Measurements from ENCODE around the gene ZMYND10.
A peak's percentile ranks its signal among the peaks of the same experiment; 100 is the strongest.

ZMYND10 gene

DNA sequence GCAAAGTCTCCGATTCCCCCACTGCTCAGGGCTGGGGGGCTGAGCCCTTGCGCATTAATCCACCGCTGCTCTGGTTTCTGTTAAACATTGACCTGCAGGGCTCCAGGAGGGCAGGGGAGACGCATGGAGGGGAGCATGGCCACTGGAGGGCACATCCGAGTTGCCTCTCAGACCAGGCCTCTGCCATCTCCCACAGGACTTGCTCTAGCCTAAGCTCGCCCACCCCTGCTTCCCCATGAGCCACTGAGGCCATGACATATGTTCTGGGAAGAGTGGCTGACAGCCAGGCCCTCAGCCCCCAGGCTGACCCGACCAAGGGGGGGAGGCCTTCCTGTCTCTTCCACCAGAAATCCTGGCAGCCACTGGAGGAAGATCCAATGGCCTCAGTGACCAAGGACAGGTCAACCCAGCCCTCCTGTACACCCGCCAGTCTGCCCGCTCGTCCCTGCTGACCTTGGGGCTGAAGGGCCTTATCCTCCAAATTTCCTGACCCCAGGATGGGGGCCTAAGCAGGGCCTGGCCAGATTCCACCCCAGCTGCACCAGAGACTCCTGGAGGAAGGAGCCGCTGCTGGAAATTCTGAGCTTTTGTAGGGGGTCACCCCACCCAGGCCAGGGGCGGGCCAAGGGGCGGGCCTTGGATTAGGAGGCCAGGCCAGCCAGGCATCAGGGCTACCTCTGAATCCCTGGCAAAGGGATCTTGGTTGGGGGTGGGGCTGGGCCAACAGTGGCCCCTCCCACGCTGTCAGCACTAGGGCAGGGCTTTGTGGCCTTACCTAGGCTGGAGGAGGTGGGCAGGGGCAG, 42.3 kb downstream of the ZMYND10 start, which contains the start of gene HYAL1:
Gene HYAL1 (minus strand): TSS at position 562 of the 803 bp plus-strand sequence. CDS start 618 bp downstream, outside the sequence.
- no peak for DNase-seq (ENCODE audit: low read depth in 2 of 2)

DNA sequence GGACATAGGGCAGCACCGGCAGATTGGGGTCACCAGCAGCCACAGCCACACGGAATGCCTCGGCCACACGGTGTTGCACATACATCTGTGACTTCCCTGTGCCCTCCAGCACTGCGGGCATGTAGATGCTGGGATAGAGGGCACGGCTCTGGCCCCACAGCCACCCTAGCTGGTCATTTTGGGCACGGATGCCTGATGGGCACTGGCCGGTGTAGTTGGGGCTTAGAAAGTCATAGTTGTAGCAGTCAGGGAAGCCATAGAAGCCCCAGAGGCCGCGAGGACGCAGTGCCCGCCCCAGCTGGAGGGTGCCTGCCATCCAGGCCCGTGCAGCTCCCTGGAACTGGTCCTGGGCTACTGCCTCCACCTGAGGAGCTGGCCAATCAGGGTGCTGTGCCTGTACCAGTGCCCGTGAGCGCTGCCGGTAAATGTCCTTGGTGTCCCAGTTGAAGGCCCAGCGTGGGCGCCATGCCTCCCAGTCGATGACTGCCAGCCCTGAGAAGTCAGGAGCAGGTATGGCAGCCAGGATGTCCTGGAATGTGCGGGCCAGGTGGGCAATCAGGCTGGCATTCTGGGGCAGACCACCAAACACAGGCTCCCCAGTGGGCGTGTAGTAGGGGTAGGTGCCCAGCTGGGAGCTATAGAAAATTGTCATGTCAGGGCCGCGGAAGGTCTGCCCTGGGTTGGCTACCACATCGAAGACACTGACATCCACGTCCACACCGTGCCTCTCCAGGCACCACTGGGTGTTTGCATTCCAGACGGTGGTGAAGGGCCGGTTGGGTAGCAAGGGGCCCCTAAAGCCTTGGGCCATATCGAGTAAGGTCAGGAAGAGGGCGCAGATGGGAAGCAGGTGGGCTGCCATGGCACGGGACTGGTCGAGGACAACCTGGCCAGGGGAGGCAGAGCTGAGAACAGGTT, 43.2 kb downstream of the ZMYND10 start:
- no peak for DNase-seq (ENCODE audit: low read depth in 2 of 2)

DNA sequence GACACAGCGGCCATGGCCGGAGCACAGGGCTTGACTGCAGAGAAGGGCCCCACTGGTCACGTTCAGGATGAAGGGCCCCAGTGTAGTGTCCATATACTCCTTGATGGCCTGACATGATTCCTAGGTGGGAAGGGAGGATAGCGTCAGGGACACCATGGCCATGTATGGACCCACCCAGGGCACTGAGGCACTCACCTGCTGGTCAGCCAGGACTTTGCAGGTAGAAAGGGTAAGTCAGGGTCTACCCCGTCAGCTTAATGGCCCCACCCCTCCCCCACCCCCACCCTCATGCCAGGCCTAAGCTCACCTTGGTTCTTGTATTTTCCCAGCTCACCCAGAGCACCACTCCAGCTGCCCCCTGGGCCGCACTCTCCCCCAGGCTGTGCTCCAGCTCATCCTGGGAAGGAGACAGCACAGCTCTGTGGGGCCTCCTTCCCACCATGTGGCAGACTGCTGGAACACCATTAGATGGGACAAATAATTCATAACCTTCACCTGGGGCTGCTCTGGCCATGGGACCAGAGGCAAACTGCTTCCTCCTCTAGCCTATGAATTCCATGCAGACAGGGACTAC, 44.8 kb downstream of the ZMYND10 start:
- no peak for DNase-seq (ENCODE audit: low read depth in 2 of 2)

DNA sequence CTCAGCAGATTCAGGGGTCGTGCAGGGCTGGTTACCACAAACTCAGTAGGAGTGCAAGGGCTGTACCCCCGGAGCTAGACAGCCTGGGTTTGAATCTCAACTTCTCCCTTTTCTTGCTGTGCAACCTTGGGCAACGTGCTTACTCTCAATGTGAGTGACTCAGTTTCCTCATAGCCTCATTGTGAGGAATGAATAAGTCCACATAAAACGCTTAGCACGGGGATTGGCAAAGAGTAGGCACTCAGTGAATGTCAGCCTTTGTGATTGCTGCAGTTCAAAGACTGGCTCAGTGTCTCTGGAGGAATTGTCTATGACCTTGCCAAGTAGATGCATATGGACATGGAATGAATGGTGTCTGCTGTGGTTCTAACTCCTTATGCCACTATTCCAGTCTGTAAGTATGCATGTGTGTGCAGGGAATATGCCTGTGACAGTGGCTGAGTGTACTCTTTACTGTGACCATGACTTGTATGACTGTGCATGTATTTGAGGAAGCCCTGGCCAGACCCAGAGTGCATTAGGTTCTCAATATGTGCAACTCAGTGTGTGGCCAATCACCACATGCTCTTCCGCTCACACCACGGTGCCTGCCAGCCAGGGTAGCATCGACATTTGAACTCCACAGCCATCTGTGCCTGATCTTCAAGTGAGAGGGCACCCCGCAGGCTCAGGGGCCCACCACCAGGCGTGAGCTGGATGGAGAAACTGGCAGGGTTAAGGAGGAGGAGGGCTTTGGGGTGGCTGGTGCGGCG, 45.4 kb downstream of the ZMYND10 start:
- DNase-seq (ENCODE audit: low read depth in 2 of 2) = no peak

DNA sequence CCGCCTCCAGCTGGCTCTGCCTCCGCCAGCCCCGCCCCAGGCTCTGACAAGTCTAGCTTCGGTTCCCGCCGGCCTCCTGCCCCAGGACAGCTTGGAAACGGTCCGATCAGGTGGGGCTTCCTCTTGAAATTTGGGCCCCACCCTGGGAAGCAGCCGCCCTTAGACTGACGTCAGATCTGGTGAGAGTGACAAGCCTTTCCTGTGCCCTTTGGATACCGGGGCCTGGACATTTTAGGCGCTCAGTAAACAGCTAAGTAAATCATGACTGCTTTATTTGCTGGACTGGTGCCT, 45.9 kb downstream of the ZMYND10 start:
- no peak for DNase-seq (ENCODE audit: low read depth in 2 of 2)

DNA sequence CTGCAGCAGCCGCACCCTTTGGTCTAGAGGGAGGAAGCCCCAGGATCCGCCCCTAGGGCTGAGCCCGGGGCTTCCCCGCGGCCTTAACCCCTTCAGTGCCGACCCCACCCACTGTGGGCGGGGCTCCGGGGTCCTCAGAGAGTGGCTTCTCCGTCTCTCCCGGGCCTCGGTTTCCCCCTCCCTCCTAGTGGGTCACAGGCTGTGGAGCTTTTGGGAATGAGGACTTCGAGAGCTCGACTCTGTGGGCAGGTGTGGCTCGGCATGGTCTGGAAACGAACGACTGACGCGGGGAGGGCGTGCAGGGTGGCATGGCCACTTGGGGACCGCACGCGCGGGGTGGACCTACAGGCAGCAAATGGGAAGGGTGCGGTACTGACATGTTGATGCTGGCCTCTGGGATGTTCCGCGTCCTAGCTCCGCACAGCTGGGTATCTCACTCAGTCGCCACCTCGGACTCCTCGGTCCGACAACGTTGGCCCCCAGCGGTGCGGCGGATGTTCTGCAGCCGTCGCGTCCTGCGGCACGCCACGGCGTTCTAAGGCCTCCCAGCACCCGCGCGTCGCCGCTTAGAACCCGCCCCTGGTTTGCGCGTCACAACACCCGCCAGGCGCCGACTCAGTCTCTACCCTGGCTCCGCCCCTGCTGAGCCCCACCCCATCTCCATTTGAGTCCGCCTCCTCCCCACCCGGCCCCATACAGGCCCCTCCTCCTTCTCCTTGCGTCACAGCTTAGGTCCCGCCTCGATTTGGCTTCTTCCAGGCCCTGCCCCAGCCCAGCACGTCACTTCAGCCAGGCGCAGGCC, 46.5 kb downstream of the ZMYND10 start, which contains the start of the genes HYAL3 and NAA80:
Gene HYAL3 (minus strand): TSS at position 570 of the 802 bp plus-strand sequence. CDS start 3,803 bp downstream, outside the sequence.
Gene NAA80 (minus strand): TSS at position 570 of the 802 bp plus-strand sequence. CDS start 1,942 bp downstream, outside the sequence.
- peak; percentile 98 for DNase-seq (ENCODE audit: low read depth in 2 of 2)

DNA sequence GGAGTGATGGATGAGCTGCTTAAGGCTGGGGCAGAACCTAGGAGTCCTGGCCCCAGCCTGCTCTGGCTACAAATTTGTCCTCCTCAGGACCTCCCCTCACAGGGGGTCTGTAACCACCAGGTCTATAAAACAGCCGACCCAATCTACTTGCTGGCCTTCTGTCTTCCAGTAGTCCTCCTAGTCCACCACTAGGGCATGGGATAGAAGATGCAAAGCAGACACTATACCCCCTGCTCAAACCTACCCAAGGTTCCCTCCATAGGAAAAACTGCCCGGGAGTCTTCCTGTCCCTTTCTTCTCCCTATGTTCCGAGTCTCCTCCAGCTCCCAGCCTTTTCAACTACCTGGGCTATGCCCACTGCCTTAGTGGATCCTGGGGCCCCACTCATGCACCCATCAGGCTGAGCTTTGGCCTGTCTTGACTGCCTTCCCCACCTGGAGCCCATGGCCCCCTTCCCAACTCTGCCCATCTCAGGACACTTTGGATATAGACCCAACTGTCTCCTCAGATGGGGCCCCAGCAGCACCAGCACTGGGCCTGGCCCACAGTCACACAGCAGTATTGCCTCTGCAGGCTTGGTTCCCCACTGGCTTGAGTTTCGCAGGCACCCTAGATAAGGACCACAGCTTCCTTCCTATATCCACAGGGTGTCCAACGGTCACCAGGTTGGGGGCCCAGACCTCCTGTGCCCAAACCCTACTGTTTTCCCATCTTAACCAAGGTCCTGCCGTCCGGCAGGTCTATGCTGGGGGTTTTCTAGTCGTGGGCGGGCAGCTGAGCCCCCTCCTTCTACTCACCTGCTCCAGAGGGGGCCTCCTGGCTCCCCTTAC, 47.4 kb downstream of the ZMYND10 start:
- DNase-seq (ENCODE audit: low read depth in 2 of 2) = no peak

DNA sequence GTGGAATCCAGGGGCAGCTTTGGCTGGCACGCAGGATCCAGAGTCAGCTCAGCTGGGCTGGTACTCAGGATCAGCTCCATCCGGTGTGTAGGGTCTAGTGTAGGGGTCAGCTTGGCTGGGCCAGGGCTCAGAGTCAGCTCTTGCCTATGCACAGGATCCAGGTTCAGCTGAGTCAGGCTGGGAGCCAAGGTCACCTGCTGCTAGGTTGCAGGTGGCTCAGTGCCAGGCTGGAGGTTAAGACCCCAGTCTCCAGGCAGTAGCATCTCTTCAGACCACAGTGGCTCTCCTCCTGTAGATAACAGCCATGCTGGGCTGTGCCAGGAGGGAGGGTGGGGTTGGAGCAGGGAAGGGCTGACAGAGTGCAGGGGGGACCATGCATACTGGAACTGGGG, 48.2 kb downstream of the ZMYND10 start:
- DNase-seq (ENCODE audit: low read depth in 2 of 2) = no peak

DNA sequence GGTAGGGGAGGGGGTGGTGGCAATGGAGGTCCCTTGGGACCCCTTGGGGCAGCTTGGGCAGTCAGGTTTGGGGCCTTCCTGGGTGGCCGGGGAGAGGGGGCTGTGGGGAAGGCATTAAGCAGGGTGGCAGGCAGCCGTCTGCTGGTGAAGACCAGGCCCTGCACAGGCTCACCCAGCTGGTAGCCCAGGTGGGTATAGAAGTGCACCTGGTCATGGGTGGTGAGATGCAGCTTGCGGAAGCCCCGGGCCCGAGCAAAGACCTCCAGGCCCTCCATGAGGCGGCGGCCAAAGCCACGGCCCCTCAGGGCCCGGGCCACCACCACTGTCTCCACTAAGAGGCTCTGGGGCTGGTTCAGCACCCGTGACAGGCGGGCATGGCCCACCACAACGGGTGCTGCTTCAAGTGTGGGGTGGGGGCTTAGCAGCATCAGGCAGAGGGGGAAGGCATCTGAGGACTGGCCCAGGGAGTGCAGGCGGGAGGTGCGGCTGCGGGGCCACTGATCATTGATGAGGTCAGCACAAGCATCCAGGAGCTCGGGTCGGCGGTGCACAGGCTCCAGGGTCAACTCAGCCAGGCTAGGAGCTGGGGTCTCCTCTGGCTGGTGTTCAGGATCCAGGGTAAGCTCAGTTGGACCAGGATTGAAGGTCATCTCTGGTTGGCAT, 48.7 kb downstream of the ZMYND10 start:
- no peak for DNase-seq (ENCODE audit: low read depth in 2 of 2)

DNA sequence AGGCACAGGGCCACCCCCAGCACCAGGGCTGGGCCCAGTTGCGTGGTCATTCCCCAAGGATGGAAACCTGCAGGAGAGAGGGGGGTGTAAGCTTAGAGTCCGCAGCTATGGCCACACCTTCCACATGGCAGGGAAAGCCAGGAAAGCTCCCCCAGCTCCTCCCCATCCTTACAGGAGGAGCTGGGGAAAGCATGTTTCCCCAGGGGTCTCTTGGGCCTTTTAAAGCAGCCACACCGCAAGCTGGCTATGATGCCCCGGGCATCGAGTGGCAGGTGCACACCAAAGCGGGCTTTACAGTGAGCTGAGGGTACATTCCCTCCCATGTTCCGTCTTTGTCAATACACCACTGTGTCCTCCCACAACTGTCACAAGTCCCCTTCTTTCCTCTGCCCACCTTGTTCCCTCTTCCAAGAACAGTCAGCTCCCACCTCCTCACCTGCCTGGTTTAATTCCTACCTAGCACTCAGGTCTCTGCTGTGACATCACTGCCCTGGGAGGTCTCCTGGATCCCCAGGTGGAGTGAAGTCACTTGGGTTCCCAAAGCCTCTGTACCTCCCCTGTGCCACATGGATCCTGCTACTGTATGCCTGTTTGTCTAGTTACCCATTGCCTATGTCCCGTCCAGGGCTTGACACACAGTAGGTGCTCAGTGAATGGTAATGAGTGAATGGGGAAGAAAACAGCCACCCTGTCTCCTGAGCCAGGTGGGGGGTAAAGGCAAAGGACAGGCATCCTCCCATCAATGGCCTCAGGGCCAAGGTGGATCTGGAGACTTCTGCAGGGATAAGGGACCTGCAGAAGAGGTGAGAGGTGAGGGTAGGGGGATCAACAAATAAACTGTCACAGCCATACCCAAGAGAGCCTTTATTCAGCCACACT, 49.7 kb downstream of the ZMYND10 start:
- no peak for DNase-seq (ENCODE audit: low read depth in 2 of 2)

DNA sequence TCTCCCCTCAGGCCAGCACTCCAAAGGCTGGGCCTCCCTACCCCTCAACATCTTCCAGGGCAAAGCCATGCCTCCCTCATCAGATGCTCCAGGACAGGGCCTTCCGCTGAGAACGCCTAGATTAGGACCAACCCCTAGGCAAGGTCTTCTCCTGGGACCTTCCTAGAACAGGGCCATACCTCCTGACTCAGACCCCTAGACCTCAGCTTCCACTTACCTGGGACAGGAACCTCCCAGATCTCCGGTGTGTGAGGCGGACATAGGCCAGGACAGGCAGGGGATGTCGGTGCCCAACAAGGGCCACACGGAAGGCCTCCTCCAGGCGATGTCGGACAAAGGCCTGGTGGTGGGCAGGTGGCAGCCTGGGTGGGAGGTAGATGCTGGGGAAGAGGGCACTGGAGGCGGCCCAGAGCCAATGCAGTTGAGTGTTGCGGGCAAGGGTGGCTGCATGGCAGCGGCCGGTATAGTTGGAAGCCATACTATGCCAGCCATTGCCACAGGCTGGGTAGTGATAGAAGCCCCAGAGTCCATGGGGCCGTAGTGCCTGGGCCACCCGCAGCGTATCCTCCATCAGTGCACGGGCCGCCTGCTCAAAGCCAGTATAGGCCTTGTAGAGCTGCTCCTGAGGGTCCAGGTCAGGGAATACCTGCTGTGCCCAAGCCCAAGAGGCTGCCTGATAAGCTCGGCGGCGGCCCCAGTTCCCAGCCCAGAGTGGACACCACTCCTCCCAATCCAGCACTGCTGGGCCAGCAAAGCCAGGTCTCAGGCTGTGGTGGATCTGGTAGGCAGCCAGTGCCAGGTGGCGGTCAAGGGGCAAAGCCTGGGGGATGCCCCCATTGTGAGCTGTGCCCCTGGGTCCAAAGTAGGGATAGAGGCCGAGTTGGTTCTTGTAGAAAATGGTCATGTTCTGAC, 50.8 kb downstream of the ZMYND10 start:
- DNase-seq (ENCODE audit: low read depth in 2 of 2) = no peak

DNA sequence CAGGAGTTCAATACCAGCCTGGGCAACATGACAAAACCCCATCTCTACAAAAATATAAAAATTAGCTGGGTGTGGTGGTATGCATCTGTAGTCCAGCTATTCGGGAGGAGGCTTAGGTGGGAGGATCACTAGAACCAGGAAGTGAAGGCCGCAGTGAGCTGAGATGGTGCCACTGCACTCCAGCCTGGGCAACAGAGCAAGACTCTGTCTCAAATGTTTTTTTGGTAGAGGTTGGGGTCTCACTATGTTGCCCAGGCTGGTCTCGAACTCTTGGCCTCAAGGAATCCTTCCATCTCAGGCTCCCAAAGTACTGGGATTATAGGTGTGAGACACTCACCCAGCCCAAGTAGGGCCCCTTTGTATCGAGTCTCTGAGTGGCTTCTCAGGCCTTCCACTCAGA, 51.4 kb downstream of the ZMYND10 start:
- no peak for DNase-seq (ENCODE audit: low read depth in 2 of 2)

DNA sequence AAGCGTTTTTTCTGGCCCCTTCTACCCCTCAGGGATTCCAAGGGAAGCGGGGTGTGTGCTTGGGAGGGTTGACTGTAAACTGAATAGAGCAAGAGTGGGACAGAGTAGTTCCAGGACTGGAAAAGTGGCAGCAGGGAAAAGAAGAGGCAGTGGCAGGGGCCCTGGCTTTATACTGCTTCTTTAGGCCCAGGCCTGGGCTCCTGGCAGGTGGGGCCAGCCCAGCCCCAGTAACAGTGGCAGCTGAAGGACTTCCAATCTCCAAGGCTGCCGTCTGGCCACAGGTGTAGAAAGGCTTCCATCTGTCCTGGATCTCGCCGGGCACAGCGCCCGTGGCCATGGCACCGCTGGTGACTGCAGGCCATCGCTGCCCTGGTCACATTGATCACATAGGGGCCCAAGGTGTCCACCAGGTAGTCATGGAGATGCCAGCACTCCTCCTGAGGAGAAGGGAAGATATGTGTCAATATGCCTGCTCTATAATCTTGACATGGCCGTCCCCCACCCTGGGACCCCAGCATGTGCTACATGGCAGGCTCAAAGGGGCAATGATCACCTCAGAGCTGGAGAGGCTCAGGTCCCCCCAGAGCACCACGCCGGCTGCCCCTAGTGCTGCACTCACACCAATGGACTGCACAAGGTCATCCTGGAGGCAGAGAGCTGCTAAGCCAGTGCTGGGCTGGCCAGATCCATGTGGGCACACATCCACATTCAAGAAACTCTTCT, 52.3 kb downstream of the ZMYND10 start:
- DNase-seq (ENCODE audit: low read depth in 2 of 2) = no peak

DNA sequence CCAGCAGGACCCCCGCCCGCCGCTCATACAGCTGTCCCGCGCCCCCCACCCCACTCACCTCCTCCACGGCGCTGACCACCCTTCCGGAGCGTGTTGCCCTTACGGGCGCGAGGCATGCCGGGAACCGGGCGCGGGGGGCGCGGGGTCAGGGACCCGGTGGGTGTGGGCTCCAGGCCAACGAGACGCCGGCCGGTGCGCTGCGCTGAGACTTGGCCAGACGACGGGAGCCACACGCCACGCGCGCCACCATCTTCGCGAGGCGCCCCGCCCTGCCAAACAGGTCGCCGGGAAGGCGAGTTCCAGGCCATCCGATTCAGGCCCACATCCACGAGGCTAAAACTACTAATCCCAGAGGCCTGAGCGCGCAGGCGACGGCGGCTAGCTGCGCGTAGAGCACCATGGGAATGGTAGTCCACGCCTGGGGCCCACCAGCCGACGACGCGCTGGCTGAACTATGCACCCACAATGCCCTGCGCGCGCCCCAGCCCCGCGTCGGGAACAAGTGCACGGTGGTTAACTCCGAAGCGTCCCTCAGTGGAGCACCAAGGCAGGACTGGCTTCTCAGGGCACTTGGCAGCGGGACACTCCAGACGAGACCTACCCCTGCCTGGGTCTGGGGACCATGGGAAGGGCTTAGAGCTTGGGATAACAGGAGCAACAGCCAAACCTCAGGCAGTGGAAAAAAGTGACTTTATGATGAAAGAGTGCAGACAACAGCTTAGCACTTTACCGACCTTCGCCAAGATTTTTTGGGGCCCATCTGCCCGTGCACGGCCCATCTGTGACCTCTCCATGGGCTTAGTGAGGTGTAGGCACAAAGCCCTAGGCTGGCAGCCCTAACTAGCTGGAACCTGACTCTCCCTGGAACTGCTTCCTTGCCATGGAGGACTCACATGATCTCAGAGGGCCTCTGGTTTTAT, 53.1 kb downstream of the ZMYND10 start, which contains the start of gene IFRD2:
Gene IFRD2 (minus strand): TSS at position 271 of the 920 bp plus-strand sequence. CDS start 155 bp downstream, at position 116.
- peak; percentile 92 for DNase-seq (ENCODE audit: low read depth in 2 of 2)

Measured in stimulated activated CD8-positive, alpha-beta memory T cell treated with anti-CD3 and anti-CD28 coated beads, Interleukin-15, amount 100 ng/mL, for 4 hours (primary cell).